Astrocyte (in vitro differentiated cells and primary cell): ENCODE results near the gene FAM219B. TPM values are rescaled to one million over a fixed set of nuclear protein-coding genes. Genes with fewer than 3 reads are reported as not detected.

ENCODE experiments used
- DNase-seq: peaks from one replicate; pipeline ENCODE4 v3.0.0-alpha.2; 2010; ENCODE audit warnings: low read depth
- FAIRE-seq: peaks from 2 replicates; lab custom pipeline; 2011; peaks lifted over from hg19 to GRCh38; lab: Jason Lieb, UNC
- H2AFZ ChIP-seq: 2 replicates; pipeline ENCODE4 v1.6.0; 2012; ENCODE audit warnings: low read depth, low read length, inconsistent platforms
- H3K27ac ChIP-seq: 2 replicates; pipeline ENCODE4 v1.5.1; 2011; ENCODE audit warnings: low read depth, low read length, inconsistent platforms
- H3K27me3 ChIP-seq: 2 replicates; pipeline ENCODE4 v1.6.0; 2011; ENCODE audit warnings: low read length, inconsistent platforms; ENCODE audit not compliant: insufficient read depth
- H3K36me3 ChIP-seq: 2 replicates; pipeline ENCODE4 v1.5.1; 2011; ENCODE audit warnings: low read length, inconsistent platforms; ENCODE audit not compliant: insufficient read depth
- H3K4me1 ChIP-seq: 2 replicates; pipeline ENCODE4 v1.5.1; 2011; ENCODE audit warnings: low read length, inconsistent platforms; ENCODE audit not compliant: insufficient read depth
- H3K4me2 ChIP-seq: 2 replicates; pipeline ENCODE4 v1.6.0; 2012; ENCODE audit warnings: low read length, inconsistent platforms
- H3K4me3 ChIP-seq: 2 replicates; pipeline ENCODE4 v1.5.1; 2011; ENCODE audit warnings: low read depth, mild to moderate bottlenecking, low read length, inconsistent platforms; ENCODE audit not compliant: insufficient read depth
- H3K79me2 ChIP-seq: 2 replicates; pipeline ENCODE4 v1.6.0; 2012; ENCODE audit warnings: mild to moderate bottlenecking, low read length, inconsistent platforms; ENCODE audit not compliant: insufficient read depth
- H3K9ac ChIP-seq: 2 replicates; pipeline ENCODE4 v1.6.0; 2012; ENCODE audit warnings: mild to moderate bottlenecking, low read length, inconsistent platforms
- H3K9me3 ChIP-seq: 2 replicates; pipeline ENCODE4 v1.5.1; 2012; ENCODE audit warnings: low read depth, mild to moderate bottlenecking, low read length, inconsistent platforms; ENCODE audit not compliant: insufficient read depth
- H4K20me1 ChIP-seq: 2 replicates; pipeline ENCODE4 v1.6.0; 2012; ENCODE audit warnings: low read length, inconsistent platforms; ENCODE audit not compliant: insufficient read depth
- H3K27ac Mint-ChIP-seq: one replicate; pipeline ENCODE4 v1.8.0; 2021; ENCODE audit warnings: mild to moderate bottlenecking, mixed read lengths; ENCODE audit not compliant: unreplicated experiment
- H3K27me3 Mint-ChIP-seq: one replicate; pipeline ENCODE4 v1.8.0; 2021; ENCODE audit warnings: low read depth, mixed read lengths; ENCODE audit not compliant: unreplicated experiment
- H3K36me3 Mint-ChIP-seq: one replicate; pipeline ENCODE4 v1.8.0; 2021; ENCODE audit warnings: low read depth, mixed read lengths; ENCODE audit not compliant: unreplicated experiment
- H3K4me1 Mint-ChIP-seq: one replicate; pipeline ENCODE4 v1.8.0; 2021; ENCODE audit warnings: low read depth, mixed read lengths; ENCODE audit not compliant: unreplicated experiment
- H3K4me3 Mint-ChIP-seq: one replicate; pipeline ENCODE4 v1.8.0; 2021; ENCODE audit warnings: mild to moderate bottlenecking, moderate library complexity, mixed read lengths; ENCODE audit not compliant: unreplicated experiment
- H3K9me3 Mint-ChIP-seq: one replicate; pipeline ENCODE4 v1.8.0; 2021; ENCODE audit warnings: mild to moderate bottlenecking, mixed read lengths; ENCODE audit not compliant: unreplicated experiment
- CTCF ChIP-seq: IDR thresholded peaks from 2 replicates; pipeline ENCODE4 v1.5.1; 2011; ENCODE audit warnings: low read depth, mild to moderate bottlenecking, inconsistent platforms, low read length, moderate library complexity; ENCODE audit not compliant: insufficient read depth
- EZH2 ChIP-seq: IDR thresholded peaks from 2 replicates; pipeline ENCODE4 v1.6.1; 2012; ENCODE audit warnings: mild to moderate bottlenecking, low read length, inconsistent platforms; ENCODE audit not compliant: insufficient read depth
- total RNA-seq: library from RNA; stranded (reverse); gene quantifications from 2 replicates; pipeline ENCODE4 v1.2.1, GENCODE V29; 2021

FAM219B gene
- total RNA-seq, 1 donor from 2014 or later = 97.1 TPM

DNA sequence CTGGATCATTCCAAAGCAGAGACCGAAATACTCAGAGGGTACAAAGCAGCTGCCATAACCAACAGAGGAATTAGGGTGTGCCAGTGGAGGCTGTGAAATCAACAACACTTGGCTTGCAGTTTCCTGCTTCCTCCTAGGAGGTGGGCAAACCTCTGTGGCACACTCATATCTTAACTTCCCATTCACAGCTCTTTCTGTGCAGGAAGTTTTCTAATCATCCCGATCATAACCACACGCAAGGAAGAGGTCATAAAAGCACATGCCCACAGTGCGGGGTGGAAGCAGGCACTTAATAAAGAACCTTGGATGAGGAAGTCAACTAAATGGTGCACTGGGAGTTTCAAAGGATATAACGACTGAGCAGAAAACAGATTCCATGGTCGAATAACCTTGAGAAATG is 38.6 kb downstream of the FAM219B start:
- Histone ChIP-seq H3K4me1 (peaks cover 18% of the 10 kb centered on the region), H3K9me3 (no peaks in the 10 kb centered on the region), H4K20me1 (peaks cover 87% of the 10 kb centered on the region), H3K79me2 (peaks cover 82% of the 10 kb centered on the region), H3K27me3 (no peaks in the 10 kb centered on the region), H3K4me3 (no peak overlapping the region), H3K9ac (no peak overlapping the region), H3K36me3 (no peaks in the 10 kb centered on the region), H3K4me2 (no peak overlapping the region), H3K27ac (no peak overlapping the region), H2AFZ (no peak overlapping the region)
- no peak for FAIRE-seq
- TF ChIP-seq CTCF (no peak), EZH2 (no peak)
- peak overlapping the region; percentile 77 for H3K27ac Mint-ChIP-seq
- H3K27me3 Mint-ChIP-seq = no peaks in the 10 kb centered on the region
- H3K36me3 Mint-ChIP-seq = peaks cover 16% of the 10 kb centered on the region
- H3K9me3 Mint-ChIP-seq = peaks cover 4% of the 10 kb centered on the region
- no peak overlapping the region for H3K4me3 Mint-ChIP-seq
- peaks cover 47% of the 10 kb centered on the region for H3K4me1 Mint-ChIP-seq
- no peak for DNase-seq

DNA sequence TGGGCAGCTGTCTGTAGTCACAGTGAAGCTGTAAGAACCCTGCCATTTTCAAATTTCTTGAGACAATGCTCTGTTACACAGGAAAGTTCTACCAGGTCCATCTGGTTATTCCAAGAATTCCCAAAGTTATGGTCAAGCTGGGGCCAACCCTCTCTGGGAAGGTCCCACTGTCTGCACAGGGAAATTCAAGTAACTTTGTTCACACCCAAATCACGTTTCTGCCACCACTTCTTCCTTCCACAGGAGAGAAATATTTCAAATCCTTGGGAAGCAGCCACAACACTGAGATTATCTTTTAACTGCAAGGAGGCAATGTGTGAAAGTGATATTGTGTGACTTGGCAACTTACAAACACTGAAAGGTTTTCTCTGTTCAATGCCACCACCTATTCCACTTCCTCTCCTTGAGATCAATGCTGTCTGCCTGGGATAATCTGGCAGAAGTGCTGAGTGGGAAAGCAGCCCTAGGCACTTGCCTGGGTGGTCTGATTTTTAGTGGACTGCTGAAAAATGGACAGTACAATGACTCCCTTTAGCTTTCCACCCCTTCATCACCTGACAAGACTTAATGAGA is 39.1 kb downstream of the FAM219B start:
- peaks cover 16% of the 10 kb centered on the region for H3K36me3 Mint-ChIP-seq
- H3K27ac ChIP-seq = no peak overlapping the region
- H3K9ac ChIP-seq = no peak overlapping the region
- TF ChIP-seq CTCF = no peak
- no peak for TF ChIP-seq EZH2
- peaks cover 46% of the 10 kb centered on the region for H3K4me1 Mint-ChIP-seq
- FAIRE-seq = no peak
- no peaks in the 10 kb centered on the region for H3K27me3 Mint-ChIP-seq
- H3K79me2 ChIP-seq = peaks cover 79% of the 10 kb centered on the region
- peaks cover 18% of the 10 kb centered on the region for H3K4me1 ChIP-seq
- no peak overlapping the region for H3K4me3 ChIP-seq
- no peaks in the 10 kb centered on the region for H3K36me3 ChIP-seq
- H3K9me3 ChIP-seq = no peaks in the 10 kb centered on the region
- no peaks in the 10 kb centered on the region for H3K27me3 ChIP-seq
- H3K27ac Mint-ChIP-seq = no peak overlapping the region
- no peak overlapping the region for H3K4me2 ChIP-seq
- no peak overlapping the region for H2AFZ ChIP-seq
- DNase-seq = no peak
- peaks cover 89% of the 10 kb centered on the region for H4K20me1 ChIP-seq
- H3K4me3 Mint-ChIP-seq = no peak overlapping the region
- H3K9me3 Mint-ChIP-seq = peaks cover 4% of the 10 kb centered on the region

DNA sequence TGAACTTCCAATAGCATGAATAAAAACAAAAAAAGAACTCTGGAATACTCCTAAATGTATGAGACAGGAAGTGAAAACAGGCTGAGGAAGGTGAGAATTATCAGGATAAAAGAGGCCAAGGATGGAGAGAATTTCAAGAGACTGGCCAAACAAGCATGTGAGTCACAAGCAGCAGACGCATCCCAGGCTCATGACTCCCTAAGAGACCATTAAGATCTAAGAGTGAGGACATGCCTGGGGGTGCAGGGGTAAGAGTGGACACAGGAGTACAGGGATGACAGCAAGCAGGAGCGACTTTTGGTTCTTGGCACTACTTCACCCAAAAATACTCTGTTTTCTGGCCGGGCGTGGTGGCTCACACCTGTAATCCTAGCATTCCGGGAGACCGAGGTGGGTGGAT is 40.6 kb downstream of the FAM219B start:
- Histone ChIP-seq H3K4me3 (no peak overlapping the region), H3K36me3 (no peaks in the 10 kb centered on the region), H3K79me2 (peaks cover 69% of the 10 kb centered on the region), H3K27me3 (no peaks in the 10 kb centered on the region), H4K20me1 (peaks cover 82% of the 10 kb centered on the region), H3K4me2 (peak overlapping the region; percentile 18), H2AFZ (no peak overlapping the region), H3K9me3 (no peaks in the 10 kb centered on the region), H3K27ac (no peak overlapping the region), H3K9ac (no peak overlapping the region), H3K4me1 (peaks cover 13% of the 10 kb centered on the region)
- H3K9me3 Mint-ChIP-seq = peaks cover 4% of the 10 kb centered on the region
- TF ChIP-seq CTCF (no peak), EZH2 (no peak)
- FAIRE-seq (no peak), DNase-seq (peak; percentile 73)
- H3K27ac Mint-ChIP-seq = peak overlapping the region; percentile 80
- H3K36me3 Mint-ChIP-seq = peaks cover 16% of the 10 kb centered on the region
- H3K4me3 Mint-ChIP-seq = peak overlapping the region; percentile 60
- H3K27me3 Mint-ChIP-seq = no peaks in the 10 kb centered on the region
- peaks cover 44% of the 10 kb centered on the region for H3K4me1 Mint-ChIP-seq
